Karpas-422 (cell line): Measurements from ENCODE around the gene OR2T2. TPM values are rescaled to one million over a fixed set of nuclear protein-coding genes. Genes with fewer than 3 reads are reported as not detected.
"Not testable (repeated sequence)": the region's sequence is repeated elsewhere in the genome, so short reads cannot be mapped to it uniquely, and the experiment has no call there.

ENCODE experiments used
- DNase-seq: peaks from one replicate; pipeline ENCODE4 v3.0.0-alpha.2; 2015
- H2AFZ ChIP-seq: fragments of 200-600 bp; sonication (generic); 2 replicates; pipeline ENCODE4 v1.6.1; 2014; ENCODE audit warnings: antibody characterized with exemption, low read length, mixed read lengths
- H3K27ac ChIP-seq: fragments of 200-600 bp; sonication (generic); 2 replicates; pipeline ENCODE4 v1.5.1; 2014; ENCODE audit warnings: mild to moderate bottlenecking, low read length, moderate library complexity
- H3K27me3 ChIP-seq: fragments of 200-600 bp; sonication (generic); 2 replicates; pipeline ENCODE4 v1.6.1; 2014; ENCODE audit warnings: low read length, mixed read lengths
- H3K36me3 ChIP-seq: fragments of 200-600 bp; sonication (generic); 2 replicates; pipeline ENCODE4 v1.6.1; 2014; ENCODE audit warnings: low read length, mixed read lengths; ENCODE audit not compliant: insufficient read depth
- H3K4me1 ChIP-seq: fragments of 200-600 bp; sonication (generic); 2 replicates; pipeline ENCODE4 v1.6.1; 2014; ENCODE audit warnings: mild to moderate bottlenecking, low read length, mixed read lengths
- H3K4me2 ChIP-seq: fragments of 200-600 bp; sonication (generic); 2 replicates; pipeline ENCODE4 v1.6.1; 2014; ENCODE audit warnings: low read length, low read depth, mild to moderate bottlenecking; ENCODE audit not compliant: poor library complexity, severe bottlenecking
- H3K4me3 ChIP-seq: fragments of 200-600 bp; sonication (generic); 2 replicates; pipeline ENCODE4 v1.5.1; 2014; ENCODE audit warnings: mild to moderate bottlenecking, antibody characterized with exemption, low read length, mixed read lengths
- H3K79me2 ChIP-seq: fragments of 200-600 bp; sonication (generic); 2 replicates; pipeline ENCODE4 v1.6.1; 2014; ENCODE audit warnings: mild to moderate bottlenecking, low read length, mixed read lengths
- H3K9ac ChIP-seq: fragments of 200-600 bp; sonication (generic); 2 replicates; pipeline ENCODE4 v1.6.0; 2014; ENCODE audit warnings: low read length
- H3K9me2 ChIP-seq: fragments of 200-600 bp; sonication (generic), shearing (Covaris generic); replicated peaks from 2 replicates; pipeline ENCODE4 v1.6.0; 2014; ENCODE audit warnings: mild to moderate bottlenecking, low read length, moderate library complexity; ENCODE audit not compliant: insufficient read depth
- H3K9me3 ChIP-seq: fragments of 300-700, 200-600 bp; sonication (generic); 2 replicates; pipeline ENCODE4 v1.6.1; 2014; ENCODE audit warnings: low read length, mixed read lengths
- H4K20me1 ChIP-seq: fragments of 200-600 bp; sonication (generic); 2 replicates; pipeline ENCODE4 v1.6.1; 2014; ENCODE audit warnings: mild to moderate bottlenecking, antibody characterized with exemption, low read length, low read depth; ENCODE audit not compliant: insufficient read depth
- total RNA-seq: library from RNA; depleted of rRNA; stranded (reverse); fragments of >200 nt; shearing (Covaris generic); gene quantifications from 2 replicates; pipeline ENCODE4 v1.2.3, GENCODE V29; 2014; ENCODE audit warnings: low replicate concordance

The OR2T2 gene
- total RNA-seq, 1 experiment from 2014 or later = not detected

DNA sequence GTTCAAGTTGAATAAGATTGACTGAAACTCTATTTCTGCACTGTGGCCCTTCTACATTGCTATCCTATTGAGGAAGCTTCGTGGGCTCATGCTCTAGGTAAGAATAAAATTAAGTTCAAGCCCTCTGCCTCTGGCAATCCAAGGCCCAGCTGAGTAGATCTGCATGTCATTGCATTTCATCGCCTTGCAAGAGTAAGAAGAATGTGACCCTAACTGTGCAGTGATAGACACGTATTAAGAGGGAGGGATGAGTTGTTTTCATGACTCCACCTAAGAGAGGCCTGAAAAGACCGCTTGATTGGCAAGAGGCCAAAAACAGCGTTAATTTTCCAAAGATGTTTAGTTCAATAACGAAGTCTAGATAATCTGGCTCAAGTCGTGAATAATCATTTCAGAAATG lies 13.7 kb downstream of the OR2T2 start:
- H2AFZ ChIP-seq, H3K27me3 ChIP-seq, DNase-seq, H3K79me2 ChIP-seq, H3K9me3 ChIP-seq, H3K4me2 ChIP-seq, H3K27ac ChIP-seq, H3K36me3 ChIP-seq, H3K4me3 ChIP-seq, H3K9ac ChIP-seq, H3K4me1 ChIP-seq, H4K20me1 ChIP-seq, H3K9me2 ChIP-seq: not testable (repeated sequence)

DNA sequence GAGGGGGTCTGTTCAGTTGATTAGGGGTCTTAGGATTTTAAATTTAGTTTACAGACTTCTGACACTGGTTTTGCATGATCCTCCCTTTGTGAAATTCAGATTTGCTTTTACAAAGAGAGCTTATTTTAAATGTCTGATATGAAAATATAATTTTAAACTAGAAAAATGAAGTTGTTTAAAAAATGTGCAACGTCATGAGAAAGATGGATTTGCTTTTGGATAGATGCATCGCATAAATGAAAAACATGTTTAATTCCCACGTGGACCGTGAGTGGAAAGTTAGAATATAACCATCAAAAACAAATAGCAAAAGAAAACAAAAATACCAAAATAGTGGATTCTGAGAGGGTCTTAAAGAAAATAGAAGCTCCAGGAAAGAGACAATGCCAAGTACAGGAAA lies 25.7 kb downstream of the OR2T2 start:
- no peaks in the 10 kb centered on the region for H4K20me1 ChIP-seq
- no peaks in the 10 kb centered on the region for H3K36me3 ChIP-seq

GRCh38 chr1:248472111-248472510 lies 26.7 kb downstream of the OR2T2 start:
- not testable (repeated sequence) for H4K20me1 ChIP-seq, H3K9me3 ChIP-seq, H3K9ac ChIP-seq, H3K4me2 ChIP-seq, H3K4me3 ChIP-seq, H3K9me2 ChIP-seq, H3K79me2 ChIP-seq, H3K36me3 ChIP-seq, DNase-seq, H3K27me3 ChIP-seq, H3K4me1 ChIP-seq, H2AFZ ChIP-seq, H3K27ac ChIP-seq

More for the DNA sequence above, 25.7 kb downstream of the OR2T2 start:
- Histone ChIP-seq H3K9me2 (no peaks in the 10 kb centered on the region), H3K79me2 (no peaks in the 10 kb centered on the region), H3K9me3 (no peaks in the 10 kb centered on the region), H3K27me3 (no peaks in the 10 kb centered on the region), H2AFZ (no peak overlapping the region), H3K4me3 (no peak overlapping the region), H3K9ac (no peak overlapping the region), H3K4me1 (no peaks in the 10 kb centered on the region), H3K4me2 (no peak overlapping the region), H3K27ac (no peak overlapping the region)
- DNase-seq = no peak

- not testable (repeated sequence) for H2AFZ ChIP-seq, H3K36me3 ChIP-seq, DNase-seq, H4K20me1 ChIP-seq, H3K9me3 ChIP-seq, H3K27ac ChIP-seq, H3K4me2 ChIP-seq, H3K9ac ChIP-seq, H3K79me2 ChIP-seq, H3K27me3 ChIP-seq, H3K9me2 ChIP-seq, H3K4me3 ChIP-seq, H3K4me1 ChIP-seq
These were observed 27.6 kb downstream of the OR2T2 start, which contains the start of gene OR2T3 for GRCh38 chr1:248473051-248473450. Gene OR2T3 (plus strand): TSS chr1:248473351. CDS start chr1:248473351, 0 bp downstream.

DNA sequence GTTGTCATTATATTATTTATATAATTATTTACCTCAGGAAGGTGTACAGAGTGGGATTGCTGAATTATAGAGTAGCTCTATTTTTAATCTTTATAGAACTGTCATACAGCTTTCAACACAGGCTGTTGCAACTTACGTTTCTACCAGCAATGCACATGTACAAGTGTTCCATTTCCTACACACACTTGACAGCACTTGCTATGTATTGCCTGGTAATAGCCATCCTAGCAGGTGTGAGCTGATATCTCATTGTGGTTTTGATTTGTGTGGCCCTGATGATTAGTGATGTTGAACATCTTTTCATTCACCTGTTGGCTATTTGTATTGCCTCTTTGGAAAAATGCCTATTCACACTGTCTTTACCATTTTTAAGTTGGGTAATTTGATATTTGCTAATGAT lies 30.2 kb downstream of the OR2T2 start:
- H2AFZ ChIP-seq, H3K9me3 ChIP-seq, H3K9ac ChIP-seq, H3K4me1 ChIP-seq, H3K27ac ChIP-seq, H3K4me2 ChIP-seq, H3K4me3 ChIP-seq, H3K9me2 ChIP-seq, H3K27me3 ChIP-seq, H4K20me1 ChIP-seq, H3K79me2 ChIP-seq, H3K36me3 ChIP-seq, DNase-seq: not testable (repeated sequence)

- not testable (repeated sequence) for DNase-seq, H3K9me3 ChIP-seq, H3K79me2 ChIP-seq, H3K27me3 ChIP-seq, H3K9me2 ChIP-seq, H3K4me3 ChIP-seq, H4K20me1 ChIP-seq, H2AFZ ChIP-seq, H3K27ac ChIP-seq, H3K36me3 ChIP-seq, H3K4me2 ChIP-seq, H3K9ac ChIP-seq, H3K4me1 ChIP-seq
These were observed 36.5 kb downstream of the OR2T2 start for GRCh38 chr1:248481686-248482579.

DNA sequence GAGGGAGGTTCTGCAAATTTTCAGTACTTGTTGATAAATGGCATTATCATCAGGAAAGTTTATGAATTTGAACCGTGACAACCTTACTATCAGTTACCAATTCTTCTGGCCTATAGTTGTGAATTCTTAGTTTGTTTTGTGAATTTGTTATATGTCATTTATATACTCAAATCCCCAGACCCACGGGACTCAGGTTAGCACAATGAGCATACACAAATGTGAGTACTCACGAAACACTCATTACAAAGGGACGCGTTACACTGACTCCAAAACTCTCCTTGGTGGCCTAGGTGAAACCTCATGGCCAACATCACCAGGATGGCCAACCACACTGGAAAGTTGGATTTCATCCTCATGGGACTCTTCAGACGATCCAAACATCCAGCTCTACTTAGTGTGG lies 42.9 kb downstream of the OR2T2 start, which contains the start of gene OR2T5:
Gene OR2T5, plus strand, starts transcription at position 301 of the 400 bp plus-strand sequence. Its CDS starts 0 bp downstream, at position 301.
- H3K36me3 ChIP-seq, H2AFZ ChIP-seq, H3K79me2 ChIP-seq, H3K4me1 ChIP-seq, H4K20me1 ChIP-seq, H3K27ac ChIP-seq, H3K27me3 ChIP-seq, H3K9ac ChIP-seq, H3K9me3 ChIP-seq, H3K9me2 ChIP-seq, H3K4me3 ChIP-seq, DNase-seq, H3K4me2 ChIP-seq: not testable (repeated sequence)

GRCh38 chr1:248496661-248497060 lies 51.2 kb downstream of the OR2T2 start:
- H3K27ac ChIP-seq, DNase-seq, H3K79me2 ChIP-seq, H3K27me3 ChIP-seq, H3K9me2 ChIP-seq, H3K4me2 ChIP-seq, H3K9ac ChIP-seq, H3K4me1 ChIP-seq, H3K9me3 ChIP-seq, H3K4me3 ChIP-seq, H3K36me3 ChIP-seq, H2AFZ ChIP-seq, H4K20me1 ChIP-seq: not testable (repeated sequence)
